GM12875 (cell line): Measurements from ENCODE around the gene TDRKH.

Source experiments
- H3K4me3 ChIP-seq: one replicate; pipeline ENCODE4 v1.5.1; 2011; ENCODE audit warnings: low read depth, low read length, control low read depth
- CTCF ChIP-seq: IDR thresholded peaks from 2 replicates; pipeline ENCODE4 v1.5.1; 2011; ENCODE audit warnings: low read depth, mild to moderate bottlenecking, control low read depth, inconsistent platforms, low read length, moderate library complexity, borderline replicate concordance; ENCODE audit not compliant: insufficient read depth

Gene TDRKH

GRCh38 chr1:151816548-151817352 lies 26.4 kb upstream of the TDRKH start:
- H3K4me3 ChIP-seq, result no peak overlapping the region
- TF ChIP-seq CTCF, result no peak

- no peak for TF ChIP-seq CTCF
- no peak overlapping the region for H3K4me3 ChIP-seq
Observed at GRCh38 chr1:151815716-151816327, 25.5 kb upstream of the TDRKH start.

- H3K4me3 ChIP-seq, result no peak overlapping the region
Observed at GRCh38 chr1:151814971-151815545, 24.8 kb upstream of the TDRKH start.

DNA sequence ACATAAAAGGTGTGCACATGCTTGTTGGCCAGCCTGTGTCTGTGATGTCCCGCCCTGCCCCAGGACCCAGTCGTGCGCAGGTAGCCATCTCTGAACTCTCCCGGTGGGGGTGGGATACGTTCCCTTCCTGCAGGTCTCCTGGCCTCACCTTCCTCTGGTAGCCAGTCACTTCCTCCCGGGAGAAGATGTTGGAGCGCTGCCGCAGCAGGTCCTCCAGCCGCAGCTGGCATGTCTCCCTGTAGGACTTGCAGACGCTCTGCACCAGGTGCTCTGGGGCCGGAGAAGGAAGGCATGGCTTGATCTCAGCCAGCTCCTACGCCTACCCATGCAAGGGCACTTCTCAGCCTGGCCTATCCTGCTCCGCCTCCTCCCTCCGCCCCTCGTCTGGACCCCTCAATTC lies 24.1 kb upstream of the TDRKH start:
- H3K4me3 ChIP-seq, result no peak overlapping the region

More at GRCh38 chr1:151814971-151815545, 24.8 kb upstream of the TDRKH start:
- TF ChIP-seq CTCF, result no peak

DNA sequence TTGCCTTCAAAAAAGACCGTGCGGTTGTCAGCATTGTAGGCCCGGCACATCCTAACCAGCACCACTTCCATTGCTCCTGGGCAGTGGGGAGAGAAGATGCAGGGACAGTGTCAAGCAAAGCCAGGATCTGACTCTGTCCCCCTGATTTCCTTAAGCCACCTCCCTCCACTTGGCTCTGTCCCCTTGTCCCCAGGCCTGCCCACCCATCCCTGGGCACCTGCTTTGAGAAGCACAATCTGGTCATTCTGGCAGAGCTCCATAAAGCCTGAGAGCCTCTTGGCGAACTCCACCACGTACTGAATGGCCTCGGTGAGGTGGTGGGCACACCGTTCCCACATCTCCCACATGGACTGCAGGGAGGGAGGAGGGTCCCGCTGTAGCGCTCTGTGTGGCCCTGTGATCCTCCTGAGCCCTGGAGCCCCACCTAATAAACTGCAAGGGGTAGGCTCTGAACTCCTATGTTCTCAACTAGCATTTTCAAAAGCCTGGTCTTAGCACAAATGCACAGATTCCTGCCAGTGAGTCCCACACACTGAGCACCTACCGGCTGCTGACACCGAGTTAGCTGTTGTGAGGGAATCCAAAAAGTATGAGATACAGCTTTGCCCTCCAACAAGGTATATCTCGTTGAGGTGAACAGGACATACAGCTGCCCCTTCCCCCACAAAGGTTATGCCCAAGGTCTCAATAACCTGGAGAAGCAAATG lies 23.1 kb upstream of the TDRKH start:
- TF ChIP-seq CTCF, result no peak

More for the DNA sequence above, 24.1 kb upstream of the TDRKH start:
- TF ChIP-seq CTCF, result no peak

DNA sequence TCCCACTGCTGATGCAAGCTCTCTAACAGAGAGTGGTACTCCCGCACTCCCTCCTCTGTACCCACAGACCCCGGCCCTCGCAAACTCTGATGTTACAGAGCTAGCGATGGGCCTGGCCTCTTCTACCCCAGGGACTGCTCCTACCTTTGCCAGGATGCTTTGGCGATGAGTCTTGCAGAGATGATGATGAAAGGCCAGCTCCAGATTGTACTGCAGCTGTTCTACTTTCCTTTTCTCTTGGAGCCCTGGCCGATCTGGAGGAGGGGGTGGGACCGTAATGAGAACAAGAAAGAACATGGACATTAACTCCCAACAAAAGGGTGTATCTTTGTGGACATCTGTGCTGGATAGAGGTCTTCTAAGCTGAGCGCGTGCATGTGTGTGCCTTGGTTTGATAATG lies 20.9 kb upstream of the TDRKH start:
- no peak overlapping the region for H3K4me3 ChIP-seq
- no peak for TF ChIP-seq CTCF

More for the DNA sequence above, 23.1 kb upstream of the TDRKH start:
- H3K4me3 ChIP-seq, result no peak overlapping the region
